ENCODE data around the gene SH3RF3.

SH3RF3 gene

DNA sequence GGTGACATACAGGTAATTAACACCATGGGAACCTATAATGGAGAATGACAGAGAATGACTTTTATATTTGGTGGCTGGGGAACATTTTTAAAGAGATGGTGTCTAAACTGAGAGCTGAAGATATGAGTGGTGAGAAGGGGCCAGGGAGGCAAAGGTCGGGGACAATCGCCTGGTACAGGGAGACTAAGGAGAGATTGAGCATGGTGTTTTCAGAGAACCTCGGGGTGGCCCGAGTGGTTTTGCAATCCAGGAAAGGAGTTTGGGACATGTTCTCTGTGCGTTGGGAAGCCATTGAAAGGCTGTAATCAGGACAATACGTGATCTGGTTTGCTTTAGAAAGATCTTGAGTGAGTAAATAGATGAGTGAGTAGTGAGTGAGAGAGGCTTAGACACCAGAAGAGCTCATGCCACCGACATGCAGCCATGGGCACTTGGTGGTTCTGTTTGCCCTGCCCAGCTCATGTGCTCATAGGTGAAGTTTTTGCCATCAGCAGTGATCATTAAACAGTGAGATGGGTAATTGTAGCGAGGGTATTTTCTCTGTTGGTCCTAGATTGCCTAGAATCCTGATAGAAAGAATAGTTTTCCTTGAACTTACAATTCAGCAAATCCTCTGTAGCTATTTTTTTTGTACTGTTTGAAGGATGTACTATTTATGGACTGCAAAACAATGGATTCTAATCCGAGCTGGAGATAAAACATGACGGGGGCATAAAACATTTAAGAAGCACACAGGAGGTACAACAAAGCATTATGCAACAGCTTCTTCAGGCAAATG, 114.7 kb downstream of the SH3RF3 start:
- no peak for DNase-seq (ENCODE audit: low read depth)

GRCh38 chr2:109244304-109244582, 115.2 kb downstream of the SH3RF3 start:
- no peak for DNase-seq (ENCODE audit: low read depth)

DNA sequence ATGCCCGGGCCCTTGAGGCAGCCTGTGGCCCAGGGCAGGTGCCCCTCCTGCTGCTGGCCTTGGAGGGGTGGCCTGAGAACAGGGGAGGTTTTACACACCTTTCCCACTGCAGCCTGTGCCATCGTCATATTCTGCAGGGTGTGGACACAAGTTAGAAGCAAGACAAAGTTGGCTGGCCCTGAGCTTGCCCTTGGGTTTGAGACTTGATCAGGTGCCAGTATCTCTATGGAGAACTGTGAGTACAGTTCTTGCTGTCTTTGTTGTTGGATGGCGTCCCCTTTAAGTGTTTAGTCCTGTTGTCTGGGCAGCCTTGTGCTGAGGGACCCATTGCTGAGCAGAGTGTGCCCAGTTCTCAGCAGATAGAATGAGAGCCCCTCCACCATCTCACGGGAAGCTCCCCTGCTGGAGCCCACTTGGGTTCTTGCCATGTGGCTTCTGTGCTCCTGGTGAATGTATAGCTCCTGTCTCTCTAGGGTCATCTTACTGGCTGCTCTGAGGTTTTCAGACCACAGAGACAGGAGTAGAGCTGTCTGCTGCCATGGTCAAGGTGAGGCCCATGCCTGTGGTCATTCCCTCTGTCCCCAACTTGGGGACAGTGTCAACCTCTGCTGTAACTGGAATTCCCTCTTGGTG, 115.9 kb downstream of the SH3RF3 start:
- DNase-seq (ENCODE audit: low read depth) = no peak

- DNase-seq (ENCODE audit: low read depth) = no peak
These were observed 117.2 kb downstream of the SH3RF3 start for GRCh38 chr2:109246176-109246575.

GRCh38 chr2:109246616-109247015, 117.6 kb downstream of the SH3RF3 start:
- DNase-seq (ENCODE audit: low read depth) = no peak

GRCh38 chr2:109247340-109247739, 118.3 kb downstream of the SH3RF3 start:
- DNase-seq (ENCODE audit: low read depth) = no peak

- DNase-seq (ENCODE audit: low read depth) = no peak
These were observed 118.8 kb downstream of the SH3RF3 start for GRCh38 chr2:109247812-109248211.

DNA sequence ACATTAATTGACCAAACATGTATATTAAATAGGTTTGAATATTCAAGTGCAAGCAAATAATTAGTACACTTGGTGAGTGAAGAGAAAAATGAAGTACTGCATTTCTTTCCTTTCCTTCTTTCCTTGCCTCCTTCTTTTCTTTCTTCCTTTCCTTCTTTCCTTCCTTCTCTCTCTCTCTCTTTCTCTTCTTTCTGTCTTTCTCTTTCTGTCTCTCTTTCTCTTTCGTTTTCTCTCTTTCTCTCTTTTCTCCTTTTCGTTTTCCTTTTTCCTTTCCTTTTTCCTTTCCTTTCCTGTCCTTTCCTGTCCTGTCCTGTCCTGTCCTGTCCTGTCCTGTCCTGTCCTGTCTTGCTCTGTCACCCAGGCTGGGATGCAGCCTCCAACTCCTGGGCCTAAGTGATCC, 119.6 kb downstream of the SH3RF3 start:
- no peak for DNase-seq (ENCODE audit: low read depth)

DNA sequence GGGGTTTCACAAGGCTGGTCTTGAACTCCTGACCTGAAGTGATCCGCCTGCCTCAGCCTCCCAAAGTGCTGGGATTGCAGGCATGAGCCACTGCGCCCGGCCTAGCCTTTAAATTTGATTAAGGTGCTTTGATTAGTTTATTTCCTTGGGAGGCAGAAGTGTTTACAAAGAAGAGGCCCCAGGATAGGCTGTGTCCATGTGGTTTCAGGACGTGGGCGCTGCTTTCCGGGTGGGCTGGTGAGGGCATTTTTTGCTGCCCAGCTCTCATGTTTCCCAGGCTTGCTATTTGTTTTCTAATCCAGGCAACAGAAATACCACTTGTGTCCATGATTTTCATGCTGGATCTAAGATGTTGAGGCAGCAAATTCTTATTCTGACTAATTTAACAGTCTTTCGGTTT, 124.2 kb downstream of the SH3RF3 start:
- no peak for DNase-seq (ENCODE audit: low read depth)

GRCh38 chr2:109254174-109254904, 125.3 kb downstream of the SH3RF3 start:
- DNase-seq (ENCODE audit: low read depth) = no peak

DNA sequence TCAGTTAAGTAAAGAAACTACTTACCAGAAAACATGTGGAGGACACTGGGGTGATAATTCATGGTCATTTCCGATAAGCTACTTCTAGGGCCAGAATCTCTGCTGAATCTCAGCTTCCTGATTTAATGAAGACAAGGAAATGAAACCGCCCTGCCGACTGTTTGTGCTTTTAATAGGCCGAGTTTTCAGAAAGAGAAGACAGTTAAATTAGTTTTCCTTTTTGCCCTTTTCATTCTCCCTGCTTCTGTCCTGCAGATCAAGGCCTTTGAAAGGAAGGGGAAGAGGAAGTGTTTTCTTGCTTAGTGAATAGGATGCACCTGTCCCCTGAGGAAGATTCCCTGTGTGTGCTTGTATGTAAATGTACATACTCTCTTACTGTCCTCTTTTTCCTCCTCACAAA, 126.6 kb downstream of the SH3RF3 start:
- no peak for DNase-seq (ENCODE audit: low read depth)

DNA sequence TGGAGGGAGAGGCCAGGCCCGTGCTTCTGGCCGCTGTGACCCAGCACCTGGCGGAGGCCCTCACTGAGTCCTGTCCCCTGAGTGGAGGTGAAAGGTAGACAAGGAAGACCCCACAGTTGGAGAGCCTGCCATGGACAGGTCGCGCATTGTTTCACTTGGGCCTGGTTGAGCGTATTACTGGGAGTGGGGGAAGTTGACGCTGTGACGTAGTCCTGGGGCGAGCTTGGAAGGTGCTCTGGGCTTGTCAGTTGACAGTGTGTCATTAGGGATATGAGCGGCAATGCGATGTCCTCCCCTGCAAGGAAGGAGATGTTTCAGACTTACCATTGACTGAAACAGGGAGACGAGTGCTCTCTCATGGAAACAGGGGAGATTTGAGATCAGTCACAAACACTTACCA, 127.1 kb downstream of the SH3RF3 start:
- no peak for DNase-seq (ENCODE audit: low read depth)

DNA sequence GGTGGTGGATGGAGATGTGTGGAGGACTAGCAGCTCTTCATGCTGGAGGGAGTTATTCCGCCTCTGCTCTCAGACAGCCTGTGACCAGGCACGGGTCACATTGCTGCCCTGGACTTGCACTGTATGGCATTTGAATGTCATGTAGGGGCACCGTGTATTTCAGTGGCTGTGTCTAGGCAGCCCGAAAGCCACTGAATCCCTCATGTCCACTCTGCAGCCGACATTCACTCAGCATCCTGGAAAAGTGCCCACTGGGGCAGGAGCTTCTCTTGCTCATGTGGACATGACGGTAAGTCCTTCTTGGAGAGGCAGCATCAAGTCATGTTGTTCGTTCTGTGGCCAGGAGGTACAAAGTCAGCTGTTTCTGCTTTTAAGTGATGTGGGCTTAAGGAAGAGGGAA, 127.9 kb downstream of the SH3RF3 start:
- no peak for DNase-seq (ENCODE audit: low read depth)

- DNase-seq (ENCODE audit: low read depth) = no peak
These were observed 128.6 kb downstream of the SH3RF3 start for GRCh38 chr2:109257653-109258052.

DNA sequence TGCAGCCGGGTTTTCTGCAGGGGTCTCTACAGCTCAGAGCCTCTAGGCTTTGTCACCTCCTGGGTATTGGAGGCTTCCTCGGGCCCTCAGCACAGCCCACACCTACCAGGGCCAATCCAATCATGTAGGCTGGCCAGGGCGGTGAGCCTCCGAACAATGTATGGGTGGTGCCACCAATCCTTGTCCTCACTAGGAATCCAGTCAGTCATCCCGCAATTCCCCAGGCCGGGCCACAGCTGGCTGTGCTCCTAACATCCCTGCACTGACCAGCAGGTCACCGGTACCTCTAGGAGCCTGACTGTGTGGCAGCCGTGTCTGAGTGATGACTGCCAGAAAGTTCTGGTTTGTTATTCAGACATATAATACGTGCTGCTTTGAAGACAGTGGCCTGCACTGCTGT, 129.4 kb downstream of the SH3RF3 start:
- DNase-seq (ENCODE audit: low read depth) = no peak

DNA sequence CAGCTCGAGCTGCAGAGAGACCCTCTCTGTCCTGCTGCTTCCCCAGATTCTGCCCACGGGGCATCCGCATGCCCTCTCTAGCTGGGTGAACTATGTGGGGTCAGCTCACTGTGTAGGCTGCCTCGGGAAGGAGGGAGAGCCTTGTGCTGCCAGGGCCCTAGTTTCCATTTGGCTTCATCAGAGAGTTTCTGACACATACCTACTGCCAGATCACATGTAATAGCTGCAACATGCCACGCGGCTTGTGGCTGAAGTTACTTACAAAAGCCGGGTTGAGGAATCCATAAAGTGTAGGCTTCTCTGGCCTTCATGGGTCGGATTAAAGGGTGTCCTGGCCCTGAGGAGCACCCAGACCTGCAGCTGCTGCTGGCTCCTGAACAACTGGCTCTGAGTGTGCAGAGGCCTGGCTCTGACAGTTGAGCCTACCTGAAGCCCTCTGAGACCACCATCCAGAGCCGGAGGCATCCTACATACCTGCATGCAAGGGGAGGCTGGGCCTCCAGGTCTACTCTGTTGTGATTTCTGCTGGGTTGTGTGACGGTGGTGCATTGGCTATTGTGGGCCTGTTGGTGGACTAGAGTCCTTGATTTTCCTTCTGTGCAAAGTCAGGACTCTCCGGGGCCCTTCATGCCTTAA, 130.0 kb downstream of the SH3RF3 start:
- DNase-seq (ENCODE audit: low read depth) = no peak

- DNase-seq (ENCODE audit: low read depth) = no peak
These were observed 130.7 kb downstream of the SH3RF3 start for GRCh38 chr2:109259671-109260070.

GRCh38 chr2:109260116-109260855, 131.3 kb downstream of the SH3RF3 start:
- DNase-seq (ENCODE audit: low read depth) = no peak

DNA sequence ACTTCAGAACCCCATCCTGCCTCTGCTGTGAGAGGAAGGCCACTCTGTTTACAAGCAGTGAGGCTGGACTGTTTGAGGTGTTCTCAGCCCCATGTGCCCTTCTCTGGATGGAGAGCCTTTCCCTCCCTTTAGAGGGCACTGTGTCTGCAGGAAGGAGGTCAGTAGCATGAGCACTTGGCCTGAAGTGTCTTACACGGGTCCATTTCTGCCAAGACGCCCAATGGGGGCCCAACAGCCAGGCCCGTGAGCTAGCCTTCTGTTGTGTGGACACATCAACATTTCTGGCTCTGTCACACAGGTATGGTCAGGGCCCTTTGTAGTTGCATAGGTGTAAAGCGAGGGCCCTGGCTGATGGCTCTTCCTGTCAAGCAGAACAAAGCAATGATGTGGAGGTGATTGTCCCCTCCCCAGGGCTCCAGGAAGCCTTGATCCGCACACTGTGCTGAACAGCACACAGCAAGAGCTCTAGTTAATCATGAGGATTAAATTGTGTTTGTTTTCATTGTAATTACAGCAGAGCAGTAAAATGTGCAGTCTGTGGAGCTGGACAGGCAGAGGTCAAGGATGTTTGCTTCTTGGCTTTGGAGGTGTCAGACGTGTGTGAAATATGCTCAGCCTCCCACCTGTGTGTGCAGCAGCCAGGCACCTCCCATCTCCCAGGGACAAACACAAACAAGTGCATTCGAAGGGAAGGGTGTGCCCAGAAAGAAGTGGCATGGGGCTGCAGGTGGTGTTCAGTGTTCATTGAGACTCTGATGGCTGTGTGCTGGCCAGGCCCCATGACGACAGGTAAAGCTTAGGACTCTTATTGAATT, 132.1 kb downstream of the SH3RF3 start:
- DNase-seq (ENCODE audit: low read depth) = no peak

GRCh38 chr2:109261906-109262631, 133.1 kb downstream of the SH3RF3 start:
- no peak for DNase-seq (ENCODE audit: low read depth)

All from activated T-cell treated with anti-CD3 and anti-CD28 coated beads for 1 hour (primary cell).